ENCODE results near the gene AP1G1.
"Not testable (repeated sequence)": the region's sequence is repeated elsewhere in the genome, so short reads cannot be mapped to it uniquely, and the experiment has no call there.

Gene AP1G1

GRCh38 chr16:71807905-71808592, 585 bp downstream of the AP1G1 start:
- no peak for DNase-seq (ENCODE audit: low read depth)

GRCh38 chr16:71803305-71803690, 5.3 kb downstream of the AP1G1 start:
- DNase-seq (ENCODE audit: low read depth), result no peak

- no peak for DNase-seq (ENCODE audit: low read depth)
Observed at GRCh38 chr16:71796501-71797097, 12.0 kb downstream of the AP1G1 start.

GRCh38 chr16:71794943-71795342, 13.7 kb downstream of the AP1G1 start:
- no peak for DNase-seq (ENCODE audit: low read depth)

- DNase-seq (ENCODE audit: low read depth), result no peak
Observed at GRCh38 chr16:71794018-71794417, 14.6 kb downstream of the AP1G1 start.

GRCh38 chr16:71792176-71792575, 16.5 kb downstream of the AP1G1 start:
- DNase-seq (ENCODE audit: low read depth), result no peak

- not testable (repeated sequence) for DNase-seq (ENCODE audit: low read depth)
Observed at GRCh38 chr16:71790329-71790728, 18.3 kb downstream of the AP1G1 start.

- no peak for DNase-seq (ENCODE audit: low read depth)
Observed at GRCh38 chr16:71789136-71789535, 19.5 kb downstream of the AP1G1 start.

- DNase-seq (ENCODE audit: low read depth), result no peak
Observed at GRCh38 chr16:71788578-71788977, 20.1 kb downstream of the AP1G1 start.

GRCh38 chr16:71785143-71785542, 23.5 kb downstream of the AP1G1 start:
- not testable (repeated sequence) for DNase-seq (ENCODE audit: low read depth)

GRCh38 chr16:71784093-71784492, 24.5 kb downstream of the AP1G1 start:
- DNase-seq (ENCODE audit: low read depth), result no peak

GRCh38 chr16:71781741-71782140, 26.9 kb downstream of the AP1G1 start:
- no peak for DNase-seq (ENCODE audit: low read depth)

GRCh38 chr16:71780521-71781089, 28.0 kb downstream of the AP1G1 start:
- DNase-seq (ENCODE audit: low read depth), result no peak

GRCh38 chr16:71778780-71779179, 29.9 kb downstream of the AP1G1 start:
- no peak for DNase-seq (ENCODE audit: low read depth)

- DNase-seq (ENCODE audit: low read depth), result no peak
Observed at GRCh38 chr16:71777329-71777728, 31.3 kb downstream of the AP1G1 start.

- no peak for DNase-seq (ENCODE audit: low read depth)
Observed at GRCh38 chr16:71775949-71776348, 32.7 kb downstream of the AP1G1 start.

- no peak for DNase-seq (ENCODE audit: low read depth)
Observed at GRCh38 chr16:71771571-71771970, 37.1 kb downstream of the AP1G1 start.

GRCh38 chr16:71769222-71769621, 39.4 kb downstream of the AP1G1 start:
- DNase-seq (ENCODE audit: low read depth), result no peak

GRCh38 chr16:71767060-71767900, 41.4 kb downstream of the AP1G1 start:
- DNase-seq (ENCODE audit: low read depth), result no peak

GRCh38 chr16:71762186-71762585, 46.4 kb downstream of the AP1G1 start:
- DNase-seq (ENCODE audit: low read depth), result no peak

- no peak for DNase-seq (ENCODE audit: low read depth)
Observed at GRCh38 chr16:71761097-71761496, 47.5 kb downstream of the AP1G1 start.

- no peak for DNase-seq (ENCODE audit: low read depth)
Observed at GRCh38 chr16:71758293-71758760, 50.3 kb downstream of the AP1G1 start.

GRCh38 chr16:71754652-71755051, 54.0 kb downstream of the AP1G1 start:
- no peak for DNase-seq (ENCODE audit: low read depth)
